ENCODE data around the gene WSCD2.

WSCD2 gene

GRCh38 chr12:108146035-108146893 lies 17.2 kb downstream of the WSCD2 start:
- no peak for FAIRE-seq
- DNase-seq (ENCODE audit: insufficient read length, low spot score) = no peak
- TF ChIP-seq POLR2A (IDR thresholded peaks at IDR 0.05; ENCODE audit: low read depth, low read length) = no peak

- no peak for DNase-seq (ENCODE audit: insufficient read length, low spot score)
- FAIRE-seq = no peak
- TF ChIP-seq POLR2A (IDR thresholded peaks at IDR 0.05; ENCODE audit: low read depth, low read length) = no peak
Measured at GRCh38 chr12:108147279-108147678, 18.2 kb downstream of the WSCD2 start.

- no peak for TF ChIP-seq POLR2A (IDR thresholded peaks at IDR 0.05; ENCODE audit: low read depth, low read length)
- no peak for DNase-seq (ENCODE audit: insufficient read length, low spot score)
- no peak for FAIRE-seq
Measured at GRCh38 chr12:108148521-108149074, 19.5 kb downstream of the WSCD2 start.

GRCh38 chr12:108150436-108150835 lies 21.3 kb downstream of the WSCD2 start:
- no peak for TF ChIP-seq POLR2A (IDR thresholded peaks at IDR 0.05; ENCODE audit: low read depth, low read length)
- FAIRE-seq (no peak), DNase-seq (ENCODE audit: insufficient read length, low spot score) (no peak)

- no peak for DNase-seq (ENCODE audit: insufficient read length, low spot score)
- TF ChIP-seq POLR2A (IDR thresholded peaks at IDR 0.05; ENCODE audit: low read depth, low read length) = no peak
- FAIRE-seq = no peak
Measured at GRCh38 chr12:108151533-108152169, 22.6 kb downstream of the WSCD2 start.

- FAIRE-seq (no peak), DNase-seq (ENCODE audit: insufficient read length, low spot score) (no peak)
- TF ChIP-seq POLR2A (IDR thresholded peaks at IDR 0.05; ENCODE audit: low read depth, low read length) = no peak
Measured at GRCh38 chr12:108152170-108152538, 23.1 kb downstream of the WSCD2 start.

- no peak for DNase-seq (ENCODE audit: insufficient read length, low spot score)
- TF ChIP-seq POLR2A (IDR thresholded peaks at IDR 0.05; ENCODE audit: low read depth, low read length) = no peak
- FAIRE-seq = no peak
Measured at GRCh38 chr12:108156717-108157116, 27.6 kb downstream of the WSCD2 start.

GRCh38 chr12:108157870-108158459 lies 28.9 kb downstream of the WSCD2 start:
- TF ChIP-seq POLR2A (IDR thresholded peaks at IDR 0.05; ENCODE audit: low read depth, low read length) = no peak
- DNase-seq (ENCODE audit: insufficient read length, low spot score) (no peak), FAIRE-seq (no peak)

GRCh38 chr12:108162207-108162606 lies 33.1 kb downstream of the WSCD2 start:
- DNase-seq (ENCODE audit: insufficient read length, low spot score) (no peak), FAIRE-seq (no peak)
- no peak for TF ChIP-seq POLR2A (IDR thresholded peaks at IDR 0.05; ENCODE audit: low read depth, low read length)

GRCh38 chr12:108166505-108166904 lies 37.4 kb downstream of the WSCD2 start:
- DNase-seq (ENCODE audit: insufficient read length, low spot score) (no peak), FAIRE-seq (no peak)
- no peak for TF ChIP-seq POLR2A (IDR thresholded peaks at IDR 0.05; ENCODE audit: low read depth, low read length)

GRCh38 chr12:108167974-108168373 lies 38.9 kb downstream of the WSCD2 start:
- FAIRE-seq = no peak
- DNase-seq (ENCODE audit: insufficient read length, low spot score) = no peak
- no peak for TF ChIP-seq POLR2A (IDR thresholded peaks at IDR 0.05; ENCODE audit: low read depth, low read length)

- no peak for DNase-seq (ENCODE audit: insufficient read length, low spot score)
- no peak for TF ChIP-seq POLR2A (IDR thresholded peaks at IDR 0.05; ENCODE audit: low read depth, low read length)
- FAIRE-seq = no peak
Measured at GRCh38 chr12:108169708-108170107, 40.6 kb downstream of the WSCD2 start.

GRCh38 chr12:108170164-108170563 lies 41.1 kb downstream of the WSCD2 start:
- FAIRE-seq (no peak), DNase-seq (ENCODE audit: insufficient read length, low spot score) (no peak)
- no peak for TF ChIP-seq POLR2A (IDR thresholded peaks at IDR 0.05; ENCODE audit: low read depth, low read length)

- DNase-seq (ENCODE audit: insufficient read length, low spot score) (no peak), FAIRE-seq (no peak)
- no peak for TF ChIP-seq POLR2A (IDR thresholded peaks at IDR 0.05; ENCODE audit: low read depth, low read length)
Measured at GRCh38 chr12:108172033-108172432, 42.9 kb downstream of the WSCD2 start.
